Measurements from ENCODE around the gene HEY2.

HEY2 gene

GRCh38 chr6:125810445-125810844 is 61.0 kb downstream of the HEY2 start:
- CTCF ChIA-PET, result interaction anchor here (0.7 to 4.4 kb wide), 5 partner anchors 19 to 701 kb away, joined by 3 to 21 read pairs (median 3); partner anchors contain the start of gene NCOA7
- Histone ChIP-seq H3K9me3 (ENCODE audit: control insufficient read depth, insufficient read depth, low read depth, low read length) (no peaks in the 10 kb centered on the region), H3K27ac (ENCODE audit: extremely low read depth, low read depth, low read length) (no peak overlapping the region), H3K36me3 (ENCODE audit: control insufficient read depth in 2 of 2, insufficient read depth in 1 of 2, low read length in 2 of 2) (no peaks in the 10 kb centered on the region), H3K4me3 (ENCODE audit: low read depth, low read length) (no peak overlapping the region), H3K4me1 (ENCODE audit: control insufficient read depth, insufficient read depth, low read length) (peaks cover 29% of the 10 kb centered on the region)
- POLR2A ChIA-PET, result interaction anchor here (1.3 to 1.5 kb wide), 2 partner anchors 10 to 20 kb away, joined by 3 to 8 read pairs; partner anchors contain the start of gene NCOA7
- TF ChIP-seq ZNF561 (tag by site-specific recombination; IDR thresholded peaks at IDR 0.05; ENCODE audit: borderline replicate concordance), result peak; percentile 66; the same call in 1 of the 2 replicates
- TF ChIP-seq ZBTB44 (tag by site-specific recombination; IDR thresholded peaks at IDR 0.05), result peak; percentile 99
- peak; percentile 77; the same call in 1 of the 2 replicates for TF ChIP-seq ZBTB6 (tag by site-specific recombination; IDR thresholded peaks at IDR 0.05)
- TF ChIP-seq SCRT1 (tag by site-specific recombination; IDR thresholded peaks at IDR 0.05; ENCODE audit: borderline replicate concordance), result peak; percentile 32; the same call in 1 of the 2 replicates
- TF ChIP-seq ZNF843 (tag by site-specific recombination; IDR thresholded peaks at IDR 0.05), result peak; percentile 71
- TF ChIP-seq ZNF704 (tag by site-specific recombination; IDR thresholded peaks at IDR 0.05), result no peak
- 0 out of 2 replicates have a peak, but pooled peaks have one; percentile 55 for TF ChIP-seq PRDM4 (tag by site-specific recombination; IDR thresholded peaks at IDR 0.05)
- TF ChIP-seq MYNN (tag by site-specific recombination; IDR thresholded peaks at IDR 0.05; ENCODE audit: borderline replicate concordance), result no peak
- peak; percentile 69; the same call in 1 of the 2 replicates for TF ChIP-seq ZSCAN30 (tag by site-specific recombination; IDR thresholded peaks at IDR 0.05)
- peak; percentile 87 for TF ChIP-seq WT1 (tag by site-specific recombination; IDR thresholded peaks at IDR 0.05)
- 0 out of 2 replicates have a peak, but pooled peaks have one; percentile 11 for TF ChIP-seq ZNF449 (tag by site-specific recombination; IDR thresholded peaks at IDR 0.05)
- 0 out of 2 replicates have a peak, but pooled peaks have one; percentile 40 for TF ChIP-seq ZNF629 (tag by site-specific recombination; IDR thresholded peaks at IDR 0.05)
- peak; percentile 100 for TF ChIP-seq PRDM6 (tag by site-specific recombination; IDR thresholded peaks at IDR 0.05)
- TF ChIP-seq GFI1B (tag by site-specific recombination; IDR thresholded peaks at IDR 0.05), result peak; percentile 69
- TF ChIP-seq ZBTB8A (tag by site-specific recombination; IDR thresholded peaks at IDR 0.05), result peak; percentile 53; the same call in 1 of the 2 replicates
- TF ChIP-seq IKZF3 (tag by site-specific recombination; IDR thresholded peaks at IDR 0.05), result peak; percentile 82
- 0 out of 2 replicates have a peak, but pooled peaks have one; percentile 11 for TF ChIP-seq ZNF596 (tag by site-specific recombination; IDR thresholded peaks at IDR 0.05)
- TF ChIP-seq ZSCAN23 (tag by site-specific recombination; IDR thresholded peaks at IDR 0.05), result no peak
- TF ChIP-seq ZBTB17 (tag by site-specific recombination; IDR thresholded peaks at IDR 0.05), result peak; percentile 38; the same call in 1 of the 2 replicates
- TF ChIP-seq PBX3 (CRISPR knock-in tag; IDR thresholded peaks at IDR 0.05), result no peak
- peak; percentile 42; the same call in 1 of the 2 replicates for TF ChIP-seq TSHZ1 (tag by site-specific recombination; IDR thresholded peaks at IDR 0.05; ENCODE audit: borderline replicate concordance)
- TF ChIP-seq TRIM28 (IDR thresholded peaks at IDR 0.05; ENCODE audit: borderline replicate concordance, low read length), result peak; percentile 48; the same call in 1 of the 2 replicates

Measured in HEK293 (cell line).